ENCODE measurements around the gene TENT4B. TPM values are rescaled to one million over a fixed set of nuclear protein-coding genes. Genes with fewer than 3 reads are reported as not detected.

Gene TENT4B
- total RNA-seq, 1 experiment from 2014 or later, result 13.0 TPM

- H3K4me1 Mint-ChIP-seq, result peaks cover 0 to 6% of the 10 kb centered on the region in 2 experiments; a peak in 1 of 4 replicates
- no peak overlapping the region for H3K23ac ChIP-seq (ENCODE audit: insufficient read length, low read depth, low read length)
- no peak for DNase-seq
- no peak overlapping the region for H4K8ac ChIP-seq (replicated peaks; ENCODE audit: insufficient read length, low read depth, low read length)
- H3K18ac ChIP-seq (ENCODE audit: insufficient read length, low read depth, low read length), result no peak overlapping the region
- H4K91ac ChIP-seq (ENCODE audit: insufficient read length, low read depth, low read length), result no peak overlapping the region
- no peak overlapping the region for H2BK12ac ChIP-seq (ENCODE audit: insufficient read length, low read depth, low read length)
- peaks cover 10% of the 10 kb centered on the region; the same call in 1 of the 2 replicates for H3K79me2 ChIP-seq (ENCODE audit: insufficient read depth, low read length)
- no peak overlapping the region for H2BK5ac ChIP-seq (ENCODE audit: insufficient read length, low read length)
- WGBS (ENCODE audit: extremely low coverage, insufficient read length, low lambda C conversion rate), result no CpG with 5 or more reads among the region's 2 CpGs
- no peak overlapping the region for H2AK5ac ChIP-seq (ENCODE audit: insufficient read length, low read length)
- H3K27ac Mint-ChIP-seq, result no peak overlapping the region
- H3K9ac ChIP-seq (ENCODE audit: extremely low read depth, insufficient read length, low read length), result no peak overlapping the region
- H4K5ac ChIP-seq (ENCODE audit: insufficient read length, low read depth, low read length), result no peak overlapping the region
- H2BK15ac ChIP-seq (ENCODE audit: low read depth, low read length), result no peak overlapping the region
- H3K9me3 Mint-ChIP-seq, result no peaks in the 10 kb centered on the region
- no peak overlapping the region for H3K14ac ChIP-seq (ENCODE audit: insufficient read depth, low read length)
- H3K23me2 ChIP-seq (ENCODE audit: insufficient read length, low read depth, low read length, poor library complexity, severe bottlenecking), result no peaks in the 10 kb centered on the region
- H3K9me3 ChIP-seq (ENCODE audit: control insufficient read depth, low read depth, low read length), result no peaks in the 10 kb centered on the region
- H3K79me1 ChIP-seq (ENCODE audit: insufficient read depth, low read depth, low read length, poor library complexity, severe bottlenecking), result peaks cover 2% of the 10 kb centered on the region
- H3K4ac ChIP-seq (ENCODE audit: low read depth, low read length), result no peak overlapping the region
- no peak overlapping the region for H3T11ph ChIP-seq (ENCODE audit: low read length)
- no peaks in the 10 kb centered on the region for H3K27me3 ChIP-seq (ENCODE audit: insufficient read depth, low read length)
- H3K36me3 Mint-ChIP-seq (ENCODE audit: insufficient read depth in 1 of 3, low read depth in 3 of 3), result peaks cover 0 to 5% (median 0%) of the 10 kb centered on the region in 3 experiments; a peak in 4 of 7 replicates
- no peaks in the 10 kb centered on the region for H3K4me1 ChIP-seq (ENCODE audit: insufficient read depth, low read length)
- H3K4me3 Mint-ChIP-seq, result no peak overlapping the region
- no peak overlapping the region for H3K27ac ChIP-seq (ENCODE audit: insufficient read length, low read depth, low read length)
- no peak for TF ChIP-seq CTCF (conservative IDR thresholded peaks at IDR 0.05)
- H4K20me1 ChIP-seq (ENCODE audit: control insufficient read depth, insufficient read depth, insufficient read length), result no peaks in the 10 kb centered on the region
- no peak overlapping the region for H2BK20ac ChIP-seq (ENCODE audit: low read depth, low read length, poor library complexity, severe bottlenecking)
- H3K27me3 Mint-ChIP-seq (ENCODE audit: low read depth), result no peaks in the 10 kb centered on the region
- H2AFZ ChIP-seq (ENCODE audit: low read length), result no peak overlapping the region
- H3K56ac ChIP-seq (ENCODE audit: insufficient read length, low read depth, low read length), result no peak overlapping the region
- H2BK120ac ChIP-seq (ENCODE audit: low read depth, low read length, poor library complexity, severe bottlenecking), result no peak overlapping the region
- no peak overlapping the region for H3K4me2 ChIP-seq (ENCODE audit: insufficient read depth, insufficient read length, low read length)
Measured at GRCh38 chr16:50161950-50162349, 8.8 kb downstream of the TENT4B start.
